Measurements from ENCODE around the gene GSTO1.

GRCh38 chr10:104257235-104257634, 2.5 kb downstream of the GSTO1 start:
- TF ChIP-seq CTCF (IDR thresholded peaks at IDR 0.05; ENCODE audit: insufficient read depth, low read depth, low read length) (no peak), EZH2 (IDR thresholded peaks at IDR 0.05; ENCODE audit: insufficient read depth, low read length) (no peak)

All from astrocyte (in vitro differentiated cells and primary cell).